ENCODE results near the gene SLC39A7.

- no peak for TF ChIP-seq EZH2 (IDR thresholded peaks at IDR 0.05; ENCODE audit: borderline replicate concordance, low read depth, low read length, poor library complexity, severe bottlenecking)
- TF ChIP-seq CTCF (conservative IDR thresholded peaks at IDR 0.05; ENCODE audit: low read depth, low read length) = no peak
These were observed 7.7 kb upstream of the SLC39A7 start for GRCh38 chr6:33192671-33193602.
